H1 (cell line): Measurements from ENCODE around the gene MATN4. TPM values are rescaled to one million over a fixed set of nuclear protein-coding genes. Genes with fewer than 3 reads are reported as not detected.

Source experiments
- CHD2 ChIP-seq: IDR thresholded peaks from 2 replicates; pipeline ENCODE4 v1.6.1; 2012; ENCODE audit warnings: low read length, improper control_type of control experiment
- CREB1 ChIP-seq: IDR thresholded peaks from 2 replicates; pipeline ENCODE4 v1.6.1; 2012; ENCODE audit warnings: inconsistent platforms
- E2F6 ChIP-seq: IDR thresholded peaks from 2 replicates; pipeline ENCODE4 v1.6.1; 2012; ENCODE audit warnings: inconsistent platforms
- EGR1 ChIP-seq: IDR thresholded peaks from 2 replicates; pipeline ENCODE4 v1.6.1; 2011; ENCODE audit warnings: low read depth, low read length, borderline replicate concordance
- HDAC2 ChIP-seq, 2 experiments: fragments of 300-600 bp in 1 of 2; sonication (generic) in 1 of 2; IDR thresholded peaks; 2 replicates each; pipeline ENCODE4 v1.6.1; 2011 to 2012; ENCODE audit warnings: low read depth in 2 of 2, low read length in 2 of 2, mild to moderate bottlenecking in 2 of 2, moderate library complexity in 2 of 2, borderline replicate concordance in 1 of 2, inconsistent platforms in 1 of 2
- JUN ChIP-seq: IDR thresholded peaks from 2 replicates; pipeline ENCODE4 v1.6.1; 2011; ENCODE audit warnings: low read depth, mild to moderate bottlenecking, improper control_type of control experiment, low read length
- MAX ChIP-seq: IDR thresholded peaks from 2 replicates; pipeline ENCODE4 v1.6.1; 2012; ENCODE audit warnings: inconsistent platforms
- POLR2A ChIP-seq, 2 experiments: IDR thresholded peaks; 1 replicate in 1 of 2; 2 replicates in 1 of 2; pipeline ENCODE4 v1.6.1; 2011; ENCODE audit warnings: low read depth in 2 of 2, low read length in 2 of 2, mild to moderate bottlenecking in 2 of 2; ENCODE audit errors: control extremely low read depth in 1 of 2
- RBBP5 ChIP-seq: IDR thresholded peaks from 2 replicates; pipeline ENCODE4 v1.7.1; 2012; ENCODE audit warnings: low read depth, mild to moderate bottlenecking, inconsistent platforms, low read length, moderate library complexity, borderline replicate concordance
- TAF1 ChIP-seq: IDR thresholded peaks from 2 replicates; pipeline ENCODE4 v1.6.1; 2011; ENCODE audit warnings: mild to moderate bottlenecking, low read depth, low read length
- TBP ChIP-seq: IDR thresholded peaks from 2 replicates; pipeline ENCODE4 v1.6.1; 2011; ENCODE audit warnings: low read depth, low read length, improper control_type of control experiment
- TCF12 ChIP-seq: IDR thresholded peaks from 2 replicates; pipeline ENCODE4 v1.6.1; 2011; ENCODE audit warnings: low read depth, mild to moderate bottlenecking, low read length
- polyA plus RNA-seq, 7 experiments: library from polyadenylated mRNA; depleted of rRNA in 3 of 7; stranded (reverse) in 5 of 7; unstranded in 2 of 7; fragments of >200 nt in 5 of 7; fragments of 200-250 nt in 2 of 7; gene quantifications; 1 replicate in 5 of 7; 2 replicates in 1 of 7; 4 replicates in 1 of 7; pipeline versions ENCODE4 v1.2.1 to v1.2.3, GENCODE V29; 2011 to 2013; ENCODE audit warnings: missing spikeins in 2 of 7, mixed read lengths in 2 of 7
- total RNA-seq: library from RNA; stranded (reverse); fragmentation: NEBNext Ultra II Directional; extraction: Animal tissue kit (Norgen Biotek cat#: 25700); gene quantifications from 2 replicates; pipeline ENCODE4 v1.2.1, GENCODE V29; 2021

Gene MATN4
- total and polyA plus RNA-seq, 2 of the 8 experiments (the other 6 are each of a cell fraction or from before 2014, with no cell fraction given) = 2.1 to 4.4 TPM

- TF ChIP-seq POLR2A (IDR thresholded peaks at IDR 0.05; ENCODE audit: control extremely low read depth in 1 of 2, low read depth in 2 of 2, low read length in 2 of 2) (peak; percentile 96), E2F6 (0 out of 2 replicates have a peak, but pooled peaks have one; percentile 30), TAF1 (peak; percentile 93), RBBP5 (peak; percentile 47; the same call in 1 of the 2 replicates), CREB1 (no peak), TBP (peak; percentile 91), EGR1 (peak; percentile 28; the same call in 1 of the 2 replicates), CHD2 (no peak), MAX (peak; percentile 21; the same call in 1 of the 2 replicates), HDAC2 (IDR thresholded peaks at IDR 0.05; ENCODE audit: borderline replicate concordance in 1 of 2, low read depth in 2 of 2, low read length in 2 of 2) (peak in 1 of 2 experiments; percentile 77; a peak in 2 of 4 replicates), JUN (no peak), TCF12 (no peak)
Measured at GRCh38 chr20:45347936-45348778, 40.1 kb upstream of the MATN4 start, which contains the start of gene SDC4 (continued).
